Pancreas (tissue), 10 donors: ENCODE results near the gene SLC28A1. TPM values are rescaled to one million over a fixed set of nuclear protein-coding genes. Genes with fewer than 3 reads are reported as not detected.

Experiments
- ATAC-seq, 4 donors: fragments of 200-7000 bp; cut with Tn5 transposase; one replicate each; pipeline versions ENCODE4 v1.8.0 to v1.9.1; 2020; ENCODE audit warnings: mild to moderate bottlenecking in 4 of 4, moderate library complexity in 4 of 4
- DNase-seq, 6 donors: peaks; one replicate each; pipeline ENCODE4 v3.0.0-alpha.2; 2020
- FAIRE-seq: peaks from 2 replicates; lab custom pipeline; 2012; peaks lifted over from hg19 to GRCh38; lab: Jason Lieb, UNC
- H3K27ac ChIP-seq, 4 donors: fragments of 200-600 bp; sonication (generic); 1 replicate in 3 of 4; 2 replicates in 1 of 4; pipeline versions ENCODE4 v1.5.0 to v1.8.0; 2020
- H3K27me3 ChIP-seq, 4 donors: fragments of 200-600 bp; one replicate each; pipeline ENCODE4 v1.8.0; 2021
- H3K36me3 ChIP-seq, 3 donors: fragments of 200-600 bp; sonication (generic) in 1 of 3; one replicate each; pipeline versions ENCODE4 v1.5.0 to v1.8.0; 2020 to 2021
- H3K4me1 ChIP-seq, 3 donors: fragments of 200-600 bp; one replicate each; pipeline ENCODE4 v1.8.0; 2021
- H3K4me3 ChIP-seq, 4 donors: fragments of 200-600 bp; sonication (generic) in 2 of 4; one replicate each; pipeline versions ENCODE4 v1.5.0 to v1.8.0; 2020 to 2021
- H3K9me3 ChIP-seq, 4 donors: fragments of 200-600 bp; one replicate each; pipeline ENCODE4 v1.8.0; 2021
- CTCF ChIP-seq, 4 donors: fragments of 200-600 bp; sonication (generic) in 3 of 4; IDR thresholded peaks; one replicate each; pipeline versions ENCODE4 v1.5.0 to v1.8.0; 2021; ENCODE audit warnings: antibody characterized with exemption in 4 of 4
- WGBS, 2 donors: extraction: QIAGEN DNeasy Blood & Tissue Kit; methylation state at CpG; one replicate each; pipeline ENCODE4 v1.1.7; 2013; 5-methylcytosine and 5-hydroxymethylcytosine counted together
- intact Hi-C, 3 donors: fragments of 100-400 bp; cut with DNase I; formaldehyde crosslinking; loops; one replicate each; pipeline versions ENCODE4 v1.11.1 to v1.14.2; 2022
- polyA plus RNA-seq, 2 donors: library from polyadenylated mRNA; stranded (reverse); fragments of 200-250 nt; gene quantifications; one replicate each; pipeline ENCODE4 v1.2.3, GENCODE V29; 2013
- total RNA-seq, 6 donors: library from RNA; stranded (reverse); fragmentation: NEBNext Ultra II Directional in 4 of 6; extraction: Animal tissue kit (Norgen Biotek cat#: 25700) in 4 of 6; gene quantifications; one replicate each; pipeline versions ENCODE4 v1.2.1 to v1.2.4, GENCODE V29; 2021 to 2023
- donor health status: healthy with polysubstance abuse.
- donor health status: DM: no; HTN: no; CAD: no; lungs with moderate emphysema.
- donor health status: DM: no; HTN: no; CAD: no.
- donor health status: control.
- donor health status: control.
- donor health status: Bipolar disorder and iron deficiency.
- donor health status: DM: yes; HTN: yes; CAD: no.
- donor health status: DM: no; HTN: no; CAD: no.
- donor health status: DM: no; HTN: no; CAD: no.
- donor health status: DM: yes; HTN: yes; CAD: no.

Gene SLC28A1
- total and polyA plus RNA-seq, 8 donors: 0.02 to 0.21 (median 0.11) TPM; not detected in 3

- Histone ChIP-seq H3K4me3 (no peak overlapping the region), H3K27me3 (no peaks in the 10 kb centered on the region), H3K27ac (no peak overlapping the region), H3K4me1 (no peaks in the 10 kb centered on the region), H3K9me3 (no peaks in the 10 kb centered on the region), H3K36me3 (no peaks in the 10 kb centered on the region)
- FAIRE-seq (no peak), ATAC-seq (peak in 3 of 4 donors; percentile 40 to 70 (median 57)), DNase-seq (no peak)
- intact Hi-C loops: no loop called here
- 82 to 91% methylated on average over 9 of the region's 9 CpGs for WGBS, 2 donors
- no peak for TF ChIP-seq CTCF (IDR thresholded peaks at IDR 0.05)
These were observed 13.0 kb upstream of the SLC28A1 start for GRCh38 chr15:84871428-84871985.

GRCh38 chr15:84872009-84872910, 12.2 kb upstream of the SLC28A1 start:
- FAIRE-seq: no peak

GRCh38 chr15:84873997-84874396, 10.5 kb upstream of the SLC28A1 start:
- WGBS, 2 donors: 30 to 34% methylated on average over 7 of the region's 7 CpGs
- intact Hi-C loops: no loop called here
- FAIRE-seq (no peak), DNase-seq (no peak), ATAC-seq (no peak)
- Histone ChIP-seq H3K9me3 (no peaks in the 10 kb centered on the region), H3K27ac (no peak overlapping the region), H3K4me3 (no peak overlapping the region), H3K27me3 (no peaks in the 10 kb centered on the region), H3K4me1 (no peaks in the 10 kb centered on the region), H3K36me3 (no peaks in the 10 kb centered on the region)
- no peak for TF ChIP-seq CTCF (IDR thresholded peaks at IDR 0.05)

More at GRCh38 chr15:84872009-84872910, 12.2 kb upstream of the SLC28A1 start:
- no peaks in the 10 kb centered on the region for H3K9me3 ChIP-seq
- ATAC-seq (no peak), DNase-seq (no peak)
- TF ChIP-seq CTCF (IDR thresholded peaks at IDR 0.05): no peak
- no peak overlapping the region for H3K27ac ChIP-seq
- H3K36me3 ChIP-seq: no peaks in the 10 kb centered on the region
- 76 to 90% methylated on average over 17 of the region's 17 CpGs for WGBS, 2 donors
- H3K27me3 ChIP-seq: no peaks in the 10 kb centered on the region
- intact Hi-C loops: no loop called here
- no peaks in the 10 kb centered on the region for H3K4me1 ChIP-seq
- no peak overlapping the region for H3K4me3 ChIP-seq

- FAIRE-seq (no peak), DNase-seq (no peak), ATAC-seq (no peak)
- WGBS, 2 donors: 78 to 80% methylated on average over 5 of the region's 5 CpGs
- no peaks in the 10 kb centered on the region for H3K4me1 ChIP-seq
- H3K4me3 ChIP-seq: no peak overlapping the region
- intact Hi-C loops: no loop called here
- H3K9me3 ChIP-seq: no peaks in the 10 kb centered on the region
- no peaks in the 10 kb centered on the region for H3K36me3 ChIP-seq
- H3K27me3 ChIP-seq: no peaks in the 10 kb centered on the region
- no peak for TF ChIP-seq CTCF (IDR thresholded peaks at IDR 0.05)
- H3K27ac ChIP-seq: no peak overlapping the region
These were observed 9.3 kb upstream of the SLC28A1 start for GRCh38 chr15:84874981-84875699.
